H54 (cell line): ENCODE data around the gene ADRA2C.
A peak's percentile ranks its signal among the peaks of the same experiment; 100 is the strongest.
"Not testable (repeated sequence)": the region's sequence is repeated elsewhere in the genome, so short reads cannot be mapped to it uniquely, and the experiment has no call there.

Experiments
- DNase-seq: peaks from one replicate; pipeline ENCODE4 v3.0.0; 2011; ENCODE audit warnings: low spot score, mixed read lengths; ENCODE audit not compliant: insufficient read length
- FAIRE-seq: peaks from 3 replicates; lab custom pipeline; 2011; peaks lifted over from hg19 to GRCh38; lab: Jason Lieb, UNC
- POLR2A ChIP-seq: IDR thresholded peaks from 2 replicates; pipeline ENCODE4 v1.6.1; 2011; ENCODE audit warnings: low read depth, mild to moderate bottlenecking, low read length

Gene ADRA2C

DNA sequence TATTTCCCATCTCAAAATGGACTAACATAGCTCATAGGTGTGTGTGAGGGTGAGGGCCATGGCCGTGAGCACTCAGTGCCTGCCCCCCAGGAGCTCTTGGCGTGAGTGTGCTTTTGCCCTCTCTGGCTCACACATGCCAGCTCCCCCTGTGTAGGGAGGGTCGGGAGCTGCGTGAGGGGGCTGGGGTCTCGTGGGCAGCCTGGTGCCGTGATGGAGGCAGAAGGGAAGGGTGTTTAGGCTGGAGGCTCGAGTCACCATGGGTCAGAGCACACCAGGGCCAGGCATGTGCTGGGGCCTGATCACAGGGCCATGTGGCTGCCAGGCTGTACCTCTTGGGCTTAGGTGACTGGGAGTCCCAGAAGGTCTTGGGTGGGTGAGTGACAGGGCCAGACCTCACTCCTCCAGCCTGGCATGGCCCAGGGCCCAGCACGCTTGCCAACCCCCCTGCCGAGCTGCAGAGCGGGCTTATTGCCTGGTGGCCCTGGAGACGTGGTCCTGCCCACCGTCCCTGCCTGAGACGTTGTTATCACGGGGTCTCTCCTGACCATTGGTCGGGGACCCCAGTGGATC, 44.0 kb downstream of the ADRA2C start:
- DNase-seq, result no peak
- no peak for FAIRE-seq
- no peak for TF ChIP-seq POLR2A

DNA sequence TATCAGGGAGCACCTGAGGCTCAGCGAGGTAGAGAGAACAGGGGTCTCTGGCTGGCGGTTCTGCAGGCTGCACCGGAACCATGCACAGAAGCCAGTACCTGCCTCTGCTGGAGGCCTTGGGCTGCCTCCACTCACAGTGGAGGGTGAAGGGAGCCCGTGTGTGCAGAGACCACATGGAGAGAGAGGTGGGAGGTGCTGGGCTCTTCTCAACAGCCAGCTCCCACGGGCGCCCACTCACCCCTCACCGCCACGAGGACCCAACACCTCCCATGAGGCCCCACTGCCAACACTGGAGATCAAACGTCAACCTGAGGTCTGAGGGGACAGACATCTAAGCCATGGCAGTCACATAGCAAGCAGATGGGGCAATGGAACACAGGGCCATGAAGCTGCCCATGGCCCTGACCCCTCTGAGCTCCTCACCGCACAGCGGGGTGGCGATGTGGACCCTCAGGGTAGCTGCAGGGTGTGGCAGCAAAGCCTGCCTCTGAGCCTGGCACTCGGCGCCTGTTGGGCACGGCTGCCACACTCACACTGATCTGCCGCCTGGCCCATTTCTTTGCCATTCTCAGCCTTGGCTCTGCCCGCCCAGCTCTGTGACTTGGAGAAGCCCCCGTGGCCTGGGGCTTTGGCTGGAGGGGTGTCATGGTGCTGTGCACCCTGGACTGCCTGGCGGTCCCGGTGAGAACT, 44.8 kb downstream of the ADRA2C start:
- TF ChIP-seq POLR2A, result no peak
- DNase-seq (no peak), FAIRE-seq (no peak)

DNA sequence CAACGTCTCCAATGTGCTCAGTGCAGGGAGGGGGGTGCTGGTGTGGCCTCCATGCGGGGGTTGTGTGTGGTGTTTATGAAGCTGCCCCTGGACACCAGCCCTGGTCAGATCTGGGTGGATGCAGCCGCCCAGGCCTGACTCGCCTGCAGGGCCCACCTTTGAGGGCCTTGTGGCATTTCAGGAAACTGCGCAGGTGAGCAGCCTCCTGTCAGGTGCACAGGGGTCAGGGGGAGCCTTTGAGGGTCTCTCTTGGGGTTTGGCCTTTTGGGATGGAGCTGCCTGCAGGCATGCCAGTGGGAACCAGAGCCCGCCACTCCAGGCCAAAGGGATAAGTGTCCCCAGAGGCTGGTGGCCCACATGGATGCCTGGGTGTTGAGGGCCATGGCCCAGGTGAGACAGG, 45.4 kb downstream of the ADRA2C start:
- FAIRE-seq (no peak), DNase-seq (no peak)
- no peak for TF ChIP-seq POLR2A

DNA sequence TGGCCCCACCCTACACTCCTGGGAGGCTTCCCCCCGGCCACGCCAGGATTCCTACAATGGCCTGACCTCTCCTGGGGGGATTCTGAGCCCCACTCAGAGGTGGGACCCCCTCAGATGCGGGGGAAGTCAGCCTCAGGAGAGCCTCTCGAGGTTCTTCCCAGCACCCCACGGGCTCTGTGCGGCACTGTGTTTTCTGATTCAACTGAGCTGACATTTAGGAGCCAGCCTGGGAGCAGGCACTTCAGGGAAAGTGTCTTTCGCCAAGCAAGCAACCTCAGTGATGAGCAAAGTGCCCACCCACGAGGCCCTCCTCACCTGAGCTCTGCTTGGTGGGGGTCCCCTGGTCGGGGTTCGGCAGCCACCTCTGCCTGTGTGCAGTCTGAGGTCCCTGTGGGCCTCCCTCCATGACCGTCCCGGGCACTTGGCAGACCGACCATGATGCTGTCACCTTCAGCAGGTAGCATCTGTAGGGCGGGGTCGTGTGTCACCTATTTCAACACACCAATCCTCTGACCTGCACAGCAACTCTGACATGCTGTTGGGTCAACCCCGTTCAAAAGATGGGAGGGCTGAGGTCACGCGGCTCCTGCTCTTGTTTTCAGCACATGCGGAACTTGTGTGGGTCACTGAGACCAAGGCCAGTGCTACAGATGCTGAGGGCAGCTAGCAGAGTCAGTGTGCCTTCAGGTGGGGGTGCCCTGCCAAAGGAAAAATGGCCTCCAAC, 46.2 kb downstream of the ADRA2C start:
- TF ChIP-seq POLR2A, result no peak
- DNase-seq, result no peak
- FAIRE-seq, result no peak

DNA sequence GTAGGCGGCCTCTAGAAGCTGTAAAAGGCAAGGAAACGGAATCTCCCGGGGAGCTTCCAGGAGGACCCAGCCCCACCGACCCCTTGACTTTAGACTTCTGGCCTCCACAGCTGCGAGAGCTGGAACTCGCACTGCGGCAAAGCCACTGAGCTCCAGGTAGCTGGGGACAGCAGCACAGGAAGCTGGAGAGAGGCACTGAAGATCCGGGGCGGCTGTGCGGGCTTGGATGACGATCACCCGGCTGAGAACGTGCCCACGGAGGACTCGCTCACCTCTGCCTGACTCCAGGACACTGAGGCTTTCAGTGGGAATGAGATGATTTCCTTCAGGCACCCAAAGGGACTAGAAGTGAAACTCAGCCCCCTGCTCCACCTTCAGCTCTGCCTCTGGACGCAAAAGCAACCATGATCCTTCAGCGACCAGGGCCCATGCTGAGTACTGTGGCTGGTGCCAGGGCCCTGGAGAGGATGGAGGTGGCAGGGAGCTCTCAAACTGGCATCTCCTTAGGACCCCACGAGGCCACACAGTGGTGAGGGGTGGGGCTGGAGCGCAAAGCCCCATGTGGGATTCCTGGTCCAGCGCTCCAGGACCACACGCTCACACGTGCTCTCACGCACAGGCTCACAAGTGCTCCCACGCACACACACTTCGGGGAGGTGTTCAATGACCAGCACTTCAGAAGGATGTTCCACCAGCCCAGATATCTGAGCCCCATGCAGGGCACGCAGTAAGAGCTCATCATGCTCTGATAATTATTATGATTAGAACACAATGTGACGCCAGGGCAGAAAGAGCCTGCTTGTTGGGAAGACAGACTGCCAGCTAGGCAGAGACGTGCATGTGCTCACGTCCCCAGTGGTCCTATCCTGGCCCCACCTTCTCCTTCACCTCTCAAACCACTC, 47.2 kb downstream of the ADRA2C start:
- DNase-seq (no peak), FAIRE-seq (no peak)
- no peak for TF ChIP-seq POLR2A

DNA sequence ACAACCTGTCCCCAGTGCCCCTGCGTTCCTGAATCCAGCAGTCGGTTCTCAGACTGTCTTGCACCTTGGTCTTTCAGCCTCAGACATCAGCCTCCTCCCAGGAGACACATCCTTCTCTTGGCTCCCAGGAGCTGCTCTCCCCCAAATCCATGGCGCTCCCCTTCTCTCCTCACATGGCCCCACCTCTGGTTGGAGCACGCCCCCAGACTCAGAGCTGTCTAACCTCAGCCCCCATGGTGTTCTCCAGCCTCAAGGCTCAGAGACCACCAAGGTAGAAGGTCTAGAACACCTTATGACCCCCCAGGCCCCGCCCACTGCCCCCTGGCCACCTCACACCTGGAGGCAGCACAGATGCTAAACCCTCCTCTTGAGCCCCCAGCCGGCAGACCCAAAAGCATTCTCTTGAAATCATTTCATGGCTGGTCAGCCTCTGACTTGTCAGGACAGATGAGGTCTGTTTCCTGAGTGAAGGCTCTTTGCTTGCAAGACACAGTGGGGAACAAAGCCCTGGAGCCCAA, 47.9 kb downstream of the ADRA2C start:
- FAIRE-seq (no peak), DNase-seq (no peak)
- no peak for TF ChIP-seq POLR2A

DNA sequence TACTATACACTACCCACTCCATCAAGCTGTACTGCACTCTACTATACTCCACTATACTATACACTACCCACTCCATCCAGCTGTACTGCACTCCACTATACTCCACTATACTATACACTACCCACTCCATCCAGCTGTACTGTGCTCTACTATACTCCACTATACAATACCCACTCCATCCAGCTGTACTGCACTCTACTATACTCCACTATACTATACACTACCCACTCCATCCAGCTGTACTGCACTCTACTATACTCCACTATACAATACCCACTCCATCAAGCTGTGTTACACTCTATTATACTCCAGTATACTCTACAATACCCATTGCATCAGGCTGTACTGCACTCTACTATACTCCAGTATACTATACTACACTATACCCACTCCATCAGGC, 48.7 kb downstream of the ADRA2C start:
- FAIRE-seq, result peak; percentile 57
- not testable (repeated sequence) for DNase-seq

DNA sequence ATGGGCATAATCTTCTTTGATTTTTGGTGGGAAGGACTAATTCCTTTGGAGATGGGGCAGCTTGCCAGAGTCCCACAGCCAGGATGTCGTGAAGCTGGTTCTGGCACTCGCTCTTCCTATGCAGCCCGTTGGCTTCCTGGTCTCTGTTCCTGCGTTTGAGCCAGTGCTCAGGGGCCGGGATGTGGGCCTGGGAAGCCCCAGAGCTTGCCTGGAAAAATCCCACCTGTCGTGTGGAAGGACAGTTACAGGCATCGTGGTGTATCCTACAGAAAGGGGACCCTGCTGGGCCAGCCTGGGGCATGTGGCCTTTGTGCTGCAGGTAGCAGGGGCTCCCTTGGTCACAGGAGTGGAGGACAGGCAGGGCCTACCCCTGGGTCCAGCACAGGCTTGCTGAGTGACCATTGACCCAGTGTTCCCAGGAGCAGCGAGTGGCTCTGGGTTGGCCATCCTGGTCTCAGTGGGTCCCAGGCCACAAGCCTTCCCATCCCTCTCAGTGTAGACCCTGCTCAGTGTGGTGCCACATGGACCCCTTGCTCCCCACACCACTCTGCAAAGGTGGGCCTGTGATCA, 50.2 kb downstream of the ADRA2C start:
- TF ChIP-seq POLR2A, result no peak
- DNase-seq (no peak), FAIRE-seq (no peak)

DNA sequence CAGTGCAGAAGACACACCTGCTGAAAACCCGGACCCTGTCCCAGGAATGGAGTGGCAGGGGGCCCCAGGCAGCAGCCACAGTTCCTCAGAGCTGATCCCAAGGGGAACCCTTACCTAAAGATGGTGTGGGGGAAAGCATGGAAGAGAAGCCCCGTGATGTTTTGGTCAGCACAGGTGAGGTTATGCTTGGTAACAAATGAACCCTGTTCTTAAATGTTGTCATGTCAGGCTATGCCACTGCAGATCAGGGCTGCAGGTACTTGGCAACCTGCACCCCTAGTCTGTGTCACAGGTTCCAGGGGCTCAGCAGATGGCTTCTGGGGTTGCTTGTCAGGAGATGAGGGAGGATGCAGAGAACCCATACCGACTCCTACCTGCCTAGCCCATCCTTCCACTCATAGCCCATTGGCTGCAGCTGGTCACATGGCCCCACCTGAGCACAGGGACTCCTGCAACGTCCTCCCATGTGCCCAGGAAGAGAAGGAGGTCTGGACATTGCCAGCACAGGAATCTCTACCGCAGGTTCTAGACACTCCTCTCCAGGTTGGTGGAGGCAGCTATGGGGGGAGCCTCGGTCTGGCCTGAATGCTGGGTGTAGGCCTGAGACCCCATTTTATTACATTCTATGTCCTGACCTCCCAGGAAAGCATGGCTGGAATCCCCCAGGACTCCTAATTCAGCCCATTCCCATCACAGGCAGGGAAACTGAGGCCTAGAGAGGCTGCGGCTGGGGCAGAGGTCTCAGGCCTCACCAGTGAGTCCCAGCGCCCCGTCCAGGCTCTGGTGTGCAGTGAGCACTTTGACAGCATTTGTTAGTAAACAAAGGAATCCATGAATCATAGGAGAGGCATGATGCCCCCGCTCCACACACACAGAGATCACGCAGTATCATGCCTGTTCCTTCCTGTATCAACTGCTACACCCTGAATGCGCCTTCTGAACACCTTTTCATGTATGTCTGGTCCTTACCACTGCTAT, 51.1 kb downstream of the ADRA2C start:
- FAIRE-seq (no peak), DNase-seq (no peak)
- TF ChIP-seq POLR2A, result no peak
